HG03025 (cell line): ENCODE data around the gene TMEM248.
A peak's percentile ranks its signal among the peaks of the same experiment; 100 is the strongest.
"Not testable (repeated sequence)": the region's sequence is repeated elsewhere in the genome, so short reads cannot be mapped to it uniquely, and the experiment has no call there.

Experiments used
- ATAC-seq: cut with Tn5 transposase; IDR thresholded peaks from one replicate; pipeline ENCODE4 v1.9.1; 2021; ENCODE audit warnings: mild to moderate bottlenecking, moderate library complexity; ENCODE audit not compliant: unreplicated experiment, low FRiP score

TMEM248 gene, protein sequence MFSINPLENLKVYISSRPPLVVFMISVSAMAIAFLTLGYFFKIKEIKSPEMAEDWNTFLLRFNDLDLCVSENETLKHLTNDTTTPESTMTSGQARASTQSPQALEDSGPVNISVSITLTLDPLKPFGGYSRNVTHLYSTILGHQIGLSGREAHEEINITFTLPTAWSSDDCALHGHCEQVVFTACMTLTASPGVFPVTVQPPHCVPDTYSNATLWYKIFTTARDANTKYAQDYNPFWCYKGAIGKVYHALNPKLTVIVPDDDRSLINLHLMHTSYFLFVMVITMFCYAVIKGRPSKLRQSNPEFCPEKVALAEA

DNA sequence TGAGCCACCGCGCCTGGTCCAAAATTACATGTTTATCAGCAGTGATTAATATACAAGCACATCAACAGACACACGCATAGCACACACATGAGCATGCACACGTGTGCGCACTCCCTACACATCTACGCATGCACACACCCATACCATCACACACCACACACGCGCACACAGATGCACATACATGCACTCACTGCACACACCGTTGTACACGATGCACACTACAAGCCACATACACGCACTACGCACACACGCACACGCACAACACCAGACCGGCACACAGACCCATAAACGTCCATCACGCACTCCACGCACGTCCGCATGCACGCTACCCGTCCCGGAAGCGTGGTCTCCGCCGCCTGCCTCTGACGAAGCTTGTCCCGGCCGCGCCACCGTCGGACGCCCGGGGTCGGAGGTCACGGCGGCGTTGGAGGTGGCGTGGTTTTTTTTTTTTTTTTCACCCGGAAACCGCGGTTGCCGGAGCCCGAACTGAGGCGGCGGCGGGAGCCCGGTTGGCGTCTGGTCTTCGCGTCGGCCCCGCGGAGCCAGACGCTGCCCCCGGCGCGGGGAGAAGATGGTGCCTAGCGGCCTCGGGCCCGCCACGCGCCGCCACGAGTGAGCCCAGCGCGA, at the start of gene TMEM248:
TSS of gene TMEM248 (plus strand) at position 457 of the 627 bp plus-strand sequence. CDS start 20,641 bp downstream, outside the sequence.
- peak; percentile 80 for ATAC-seq

DNA sequence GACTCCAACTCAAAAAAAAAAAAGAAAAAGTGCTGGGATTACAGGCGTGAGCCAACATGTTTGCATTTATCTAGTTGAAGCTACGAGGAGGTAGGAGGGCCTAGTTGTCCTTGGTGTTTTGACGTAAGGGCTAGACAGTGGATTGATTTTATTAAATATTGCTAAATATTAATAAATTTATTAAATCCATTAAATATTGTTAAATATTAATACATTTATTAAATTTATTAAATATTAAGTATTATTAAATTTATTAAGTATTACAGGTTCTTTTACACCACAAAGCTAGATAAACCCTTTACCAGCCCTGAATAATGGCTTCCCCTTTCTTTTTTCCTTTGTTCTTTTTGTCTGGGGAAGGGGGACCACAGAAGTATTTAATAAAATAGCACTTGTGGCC, 47.5 kb upstream of the TMEM248 start:
- no peak for ATAC-seq

DNA sequence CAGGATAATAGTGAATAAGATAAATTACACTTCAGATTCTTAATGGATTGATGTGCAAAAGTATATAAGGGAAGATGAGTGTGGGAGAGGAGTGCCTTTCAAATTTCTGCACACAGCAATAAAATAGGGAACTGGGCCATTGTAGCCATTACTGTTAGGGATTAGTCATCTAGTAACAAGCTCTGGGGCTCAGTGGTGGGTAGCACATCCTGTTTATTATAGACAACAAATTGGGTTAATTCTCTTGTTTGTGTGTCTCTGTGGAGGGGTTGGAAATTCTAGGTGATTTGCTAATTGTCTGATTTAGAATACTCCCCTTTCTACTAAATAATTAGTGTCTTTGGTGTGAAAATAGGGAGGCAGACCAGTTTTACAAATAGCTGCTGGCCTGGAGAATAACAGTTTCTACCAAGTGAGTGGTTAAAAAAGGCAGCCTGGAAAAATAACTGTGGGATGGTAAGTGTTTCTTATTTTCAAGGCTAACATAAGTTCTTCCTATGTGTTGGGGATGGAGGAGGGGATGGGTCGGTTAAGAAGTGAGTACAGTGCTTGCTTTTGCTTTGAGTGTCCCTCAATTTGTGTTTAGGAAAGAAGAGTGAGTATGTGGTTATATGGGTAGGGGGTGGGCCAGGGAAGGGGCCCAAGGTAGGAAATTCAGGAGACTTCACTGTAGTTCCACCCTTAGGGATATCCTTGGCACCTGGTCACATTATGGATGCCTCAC, 43.3 kb upstream of the TMEM248 start:
- ATAC-seq, result peak; percentile 69

DNA sequence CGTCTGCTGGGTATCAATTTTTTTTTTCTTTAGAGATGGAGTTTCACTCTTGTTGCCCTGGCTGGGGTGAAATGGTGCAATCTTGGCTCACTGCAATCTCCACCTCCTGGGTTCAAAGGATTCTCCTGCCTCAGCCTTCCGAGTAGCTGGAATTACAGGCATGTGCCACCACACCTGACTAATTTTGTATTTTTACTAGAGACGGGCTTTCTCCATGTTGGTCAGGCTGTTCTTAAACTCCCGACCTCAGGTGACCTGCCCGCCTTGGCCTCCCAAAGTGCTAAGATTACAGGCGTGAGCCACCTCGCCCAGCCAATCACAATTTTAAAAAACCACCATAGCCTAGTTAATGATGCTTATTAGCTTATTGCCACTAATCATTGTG, 42.7 kb upstream of the TMEM248 start:
- ATAC-seq, result not testable (repeated sequence)

DNA sequence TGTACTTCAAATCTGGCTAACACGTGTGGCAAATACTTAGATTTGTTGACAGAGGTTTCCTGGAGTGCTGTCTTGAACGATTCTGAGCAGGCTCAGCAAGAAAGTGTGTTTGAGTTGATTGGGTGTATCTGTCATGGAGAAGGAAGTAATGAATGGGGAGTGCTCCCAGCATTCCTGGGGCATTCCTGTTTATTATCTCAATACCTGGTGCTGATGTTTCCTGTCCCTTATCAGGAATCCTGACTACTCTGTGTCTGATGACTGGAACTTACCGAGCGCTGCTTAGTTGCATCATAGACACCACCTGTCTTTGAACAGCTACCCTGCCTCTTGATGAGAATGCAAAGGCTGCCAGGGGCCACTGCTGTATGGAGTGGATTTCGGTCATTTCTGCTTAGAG, 41.0 kb upstream of the TMEM248 start:
- no peak for ATAC-seq

DNA sequence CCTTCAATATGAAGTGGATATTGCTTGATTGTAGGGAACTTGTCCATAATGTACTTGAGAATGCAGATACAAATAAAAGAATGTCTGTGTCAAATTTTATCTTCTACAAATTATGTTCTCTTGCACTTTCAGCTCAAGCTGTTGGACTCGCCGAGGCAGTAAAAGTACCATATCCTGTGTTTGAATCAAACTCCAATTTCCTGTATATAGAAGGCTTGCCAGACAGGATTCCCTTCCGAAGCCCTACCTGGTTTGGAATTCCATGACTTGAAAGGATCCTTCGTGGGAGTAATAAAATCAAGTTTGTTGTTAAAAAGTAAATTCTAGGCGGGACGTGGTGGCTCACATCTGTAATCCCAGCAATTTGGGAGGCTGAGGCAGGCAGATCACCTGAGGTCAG, 40.4 kb upstream of the TMEM248 start:
- ATAC-seq, result not testable (repeated sequence)

DNA sequence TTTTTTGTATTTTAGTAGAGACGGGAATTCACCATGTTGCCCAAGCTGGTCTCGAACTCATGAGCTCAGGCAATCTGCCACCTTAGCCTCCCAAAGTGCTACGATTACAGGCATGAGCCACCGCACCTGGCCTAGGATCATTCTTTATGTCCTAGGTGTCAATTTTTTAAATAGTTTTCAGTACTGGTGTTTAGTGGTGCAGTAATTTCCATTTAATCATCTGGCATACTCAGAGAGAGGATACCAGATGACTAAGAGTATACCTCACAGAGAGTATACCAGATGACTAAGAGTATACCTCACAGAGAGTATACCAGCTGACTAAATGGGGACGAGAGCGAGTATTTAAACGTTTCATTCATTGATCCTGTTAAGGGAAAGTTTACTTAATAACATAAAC, 37.3 kb upstream of the TMEM248 start:
- ATAC-seq, result no peak

DNA sequence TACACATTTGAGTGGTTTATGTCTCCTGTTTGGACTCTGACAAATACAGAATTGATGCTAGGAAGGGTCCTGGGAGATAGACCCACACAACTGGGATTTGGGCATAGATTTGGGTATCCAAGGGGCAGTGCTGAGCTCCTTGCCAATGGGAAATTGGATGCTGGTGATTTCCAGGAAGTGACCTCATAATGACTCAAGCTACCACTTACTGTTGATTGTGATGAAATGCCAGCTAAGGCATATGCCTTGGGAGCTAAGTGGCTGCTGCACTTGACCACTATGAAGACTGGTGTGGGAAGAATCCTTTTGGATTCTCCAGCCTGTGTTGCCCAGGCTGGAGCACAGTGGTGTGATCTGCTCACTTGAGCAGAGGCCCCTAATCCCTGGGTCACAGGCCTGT, 36.5 kb upstream of the TMEM248 start:
- ATAC-seq, result not testable (repeated sequence)

DNA sequence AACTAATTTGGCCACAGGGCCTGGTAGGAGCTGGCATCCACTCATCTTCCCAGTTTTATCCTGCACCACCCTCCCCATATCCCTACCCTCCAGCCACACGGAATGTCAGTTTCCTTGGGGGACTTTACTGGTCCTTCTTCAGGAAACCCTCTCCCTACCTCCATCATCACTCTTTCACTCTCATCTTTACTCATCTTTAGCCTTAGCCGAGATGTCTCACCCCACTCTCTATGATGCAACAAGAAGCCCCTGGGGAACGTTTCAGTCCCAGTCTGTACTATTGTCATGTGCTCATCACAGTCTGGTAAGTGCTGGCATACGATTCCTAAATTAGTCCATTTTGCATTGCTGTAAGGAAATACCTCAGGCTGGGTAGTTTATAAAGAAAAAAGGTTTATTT, 34.9 kb upstream of the TMEM248 start:
- no peak for ATAC-seq

DNA sequence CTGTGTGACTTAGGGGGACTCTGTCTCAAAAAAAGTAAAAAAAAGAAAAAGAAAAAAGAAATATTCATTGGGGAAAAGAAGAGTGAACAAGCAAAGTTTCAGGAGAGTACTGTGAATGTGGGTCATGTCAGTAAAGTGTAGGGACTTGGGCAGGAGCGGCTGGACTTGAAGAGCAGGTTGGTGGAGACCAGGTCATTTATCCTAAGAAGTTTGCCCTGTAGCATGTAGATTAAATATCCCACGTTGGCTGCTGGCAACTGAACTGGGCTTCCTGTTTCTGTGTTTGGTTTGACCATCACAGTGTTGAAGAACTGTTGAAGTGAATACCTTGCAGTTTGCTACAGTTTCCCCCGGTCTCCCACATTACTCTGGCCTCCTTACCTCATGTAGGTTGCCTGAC, 32.8 kb upstream of the TMEM248 start:
- ATAC-seq, result not testable (repeated sequence)

DNA sequence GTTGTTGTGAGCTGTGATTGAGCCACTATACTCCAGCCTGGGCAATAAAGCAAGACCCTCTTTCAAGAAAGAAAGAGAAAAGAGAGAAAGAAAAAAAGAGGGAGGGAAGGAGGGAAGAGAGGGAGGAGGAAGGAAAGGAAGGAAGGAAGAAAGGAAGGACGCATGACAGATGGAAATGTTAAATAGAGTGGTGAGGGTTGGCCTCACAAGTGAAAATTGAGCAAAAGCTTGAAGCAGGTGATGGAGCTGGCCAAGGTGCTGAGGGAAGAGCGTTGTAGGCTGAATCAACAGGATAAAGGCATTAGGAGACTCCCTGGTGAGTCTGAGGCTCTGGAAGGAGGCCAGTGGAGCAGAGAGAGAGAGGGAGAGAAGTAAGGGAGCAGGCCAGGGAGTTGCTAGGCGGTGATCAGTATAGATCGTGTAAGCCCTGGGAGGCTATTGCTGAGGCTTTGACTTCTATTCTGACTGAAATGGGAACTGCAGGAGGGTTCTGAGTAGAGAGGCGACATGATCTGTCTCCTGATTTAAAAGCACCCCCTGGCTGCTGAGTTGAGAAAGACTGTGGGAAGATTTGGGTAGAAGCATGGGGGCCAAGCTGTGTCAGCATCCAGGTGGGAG, 26.5 kb upstream of the TMEM248 start:
- ATAC-seq, result no peak

DNA sequence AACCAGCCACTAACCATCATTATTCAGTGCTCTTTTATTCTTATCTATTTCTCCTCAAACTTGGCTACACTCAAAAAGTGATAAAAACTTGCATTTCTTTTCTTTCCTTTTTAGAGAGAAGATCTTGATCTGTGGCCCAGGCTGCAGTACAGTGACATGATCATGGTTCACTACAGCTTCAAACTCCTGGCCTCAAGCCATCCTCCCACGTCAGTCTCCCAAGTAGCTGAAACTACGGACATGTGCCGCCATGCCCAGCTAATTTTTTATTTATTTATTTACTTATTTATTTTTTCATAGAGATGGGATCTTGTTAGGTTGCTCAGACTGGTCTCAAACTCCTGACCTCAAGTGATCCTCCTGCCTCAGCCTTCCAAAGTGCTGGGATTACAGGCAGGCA, 24.6 kb upstream of the TMEM248 start:
- ATAC-seq, result no peak

DNA sequence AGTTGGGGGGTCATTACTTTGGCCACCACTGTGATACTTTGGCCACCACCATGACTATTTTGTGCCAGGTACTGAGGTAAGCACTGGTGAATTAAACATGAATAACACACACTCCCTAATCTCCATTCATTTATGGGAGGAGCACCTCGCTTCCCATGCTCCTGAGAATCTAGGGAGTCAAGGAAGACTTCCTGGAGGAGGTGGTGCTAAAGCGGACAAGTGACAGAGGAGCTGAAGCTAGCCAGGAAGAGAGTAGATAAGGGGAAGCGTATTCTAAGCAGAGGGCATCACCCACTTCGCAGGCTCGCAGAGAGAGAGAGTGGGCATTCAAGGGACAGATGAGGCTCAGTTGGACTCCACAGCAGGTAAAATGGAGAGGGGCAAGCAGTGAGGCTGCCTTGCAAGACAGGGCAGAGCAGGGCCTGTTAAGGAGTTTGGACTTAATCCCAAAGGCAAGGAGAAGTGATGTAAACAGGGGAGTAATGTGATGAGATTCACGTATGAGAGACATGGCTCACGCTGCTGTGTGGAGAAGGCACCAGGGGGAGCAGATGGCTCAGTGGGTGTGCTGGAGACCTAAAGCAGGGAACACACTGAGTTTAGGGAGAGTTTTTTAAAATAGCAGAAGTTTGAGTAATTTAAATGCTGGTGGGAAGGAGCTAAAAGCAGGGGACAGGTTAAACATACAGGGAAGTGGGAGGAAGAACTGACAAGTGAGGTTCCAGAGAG, 21.3 kb upstream of the TMEM248 start:
- no peak for ATAC-seq

DNA sequence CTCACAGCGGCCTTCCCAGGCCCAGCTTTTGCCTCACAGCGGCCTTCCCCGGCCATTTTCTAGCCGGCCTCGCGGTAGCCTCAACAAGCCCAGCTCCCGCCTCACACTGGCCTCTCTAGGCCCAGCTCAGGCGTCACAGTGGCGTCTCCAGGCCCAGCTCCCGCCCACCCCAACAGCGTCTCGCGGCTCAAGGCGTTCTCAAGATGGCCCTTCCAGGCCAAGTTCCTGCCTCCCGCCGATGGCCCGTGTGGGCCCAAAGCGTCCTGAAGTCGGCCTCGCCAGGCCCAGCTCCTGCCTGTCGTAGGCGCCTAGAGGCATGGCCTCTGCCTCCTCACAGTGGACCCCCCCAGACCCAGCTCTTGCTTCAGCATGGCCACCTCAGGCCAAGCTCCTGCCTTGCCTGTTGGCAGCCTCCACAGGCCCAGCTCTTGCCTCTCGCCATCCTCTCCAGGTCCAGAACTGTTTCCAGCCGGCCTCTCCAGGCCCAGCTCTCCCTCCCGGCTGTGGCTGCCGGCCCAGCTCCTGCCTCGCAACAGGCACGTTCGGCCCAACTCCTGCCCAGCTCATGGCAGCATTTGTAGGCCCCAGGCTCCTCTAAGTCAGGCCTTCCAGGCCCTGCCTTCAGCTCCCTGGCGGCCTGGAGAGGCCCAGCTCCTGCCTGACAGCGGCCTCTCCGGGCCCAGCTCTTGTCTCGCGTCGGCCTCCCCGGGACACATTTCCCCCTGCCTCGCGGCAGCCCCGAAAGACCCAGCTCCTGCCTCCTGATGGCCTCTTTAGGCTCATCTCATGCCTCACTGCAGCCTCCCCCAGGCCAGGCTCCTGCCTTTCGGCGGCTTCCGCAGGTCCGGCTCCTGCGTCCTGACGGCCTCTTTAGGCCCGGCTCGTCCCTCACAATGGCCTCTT, 18.8 kb upstream of the TMEM248 start:
- no peak for ATAC-seq

DNA sequence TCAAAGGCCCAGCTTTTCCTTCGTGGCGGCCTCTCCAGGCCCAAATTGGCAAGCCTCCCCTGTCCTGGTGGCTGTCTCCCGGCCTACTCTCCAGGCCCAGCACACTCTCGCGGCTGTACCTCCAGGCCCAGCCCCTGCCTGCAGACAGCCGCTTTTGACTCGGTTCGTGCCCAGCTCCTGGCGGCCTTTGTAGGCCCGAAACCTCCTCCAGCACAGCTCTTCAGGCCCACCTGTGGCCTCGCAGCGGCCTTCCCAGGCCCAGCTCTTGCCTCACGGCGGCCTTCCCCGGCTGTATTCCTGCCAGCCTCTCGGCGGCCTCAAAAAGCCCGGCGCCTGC, 18.2 kb upstream of the TMEM248 start:
- no peak for ATAC-seq

DNA sequence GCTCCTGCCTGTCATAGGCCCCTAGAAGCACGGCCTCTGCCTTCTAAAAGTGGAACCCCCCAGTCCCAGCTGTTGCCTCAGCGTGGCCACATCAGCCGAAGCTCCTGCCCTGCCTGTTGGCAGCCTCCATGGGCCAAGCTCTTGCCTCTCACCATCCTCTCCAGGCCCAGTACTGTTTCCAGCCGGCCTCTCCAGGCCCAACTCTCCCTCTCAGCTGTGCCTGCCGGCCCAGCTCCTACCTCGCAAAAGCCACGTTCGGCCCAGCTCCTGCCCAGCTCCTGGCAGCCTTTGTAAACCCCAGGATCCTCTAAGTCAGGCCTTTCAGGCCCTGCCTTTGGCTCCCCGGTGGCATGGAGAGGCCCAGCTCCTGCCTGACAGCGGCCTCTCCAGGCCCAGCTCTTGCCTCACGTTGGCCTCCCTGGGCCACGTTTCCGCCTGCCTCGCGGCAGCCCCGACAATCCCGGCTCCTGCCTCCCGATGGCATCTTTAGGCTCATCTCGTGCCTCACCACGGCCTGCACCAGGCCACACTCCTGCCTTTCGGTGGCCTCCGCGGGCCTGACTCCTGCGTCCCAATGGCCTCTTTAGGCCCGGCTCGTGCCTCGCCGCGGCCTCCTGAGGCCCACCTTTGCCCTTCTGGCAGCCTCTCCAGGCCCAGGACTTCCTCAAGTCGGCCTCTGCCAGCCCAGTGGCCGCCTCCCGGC, 17.5 kb upstream of the TMEM248 start:
- no peak for ATAC-seq

DNA sequence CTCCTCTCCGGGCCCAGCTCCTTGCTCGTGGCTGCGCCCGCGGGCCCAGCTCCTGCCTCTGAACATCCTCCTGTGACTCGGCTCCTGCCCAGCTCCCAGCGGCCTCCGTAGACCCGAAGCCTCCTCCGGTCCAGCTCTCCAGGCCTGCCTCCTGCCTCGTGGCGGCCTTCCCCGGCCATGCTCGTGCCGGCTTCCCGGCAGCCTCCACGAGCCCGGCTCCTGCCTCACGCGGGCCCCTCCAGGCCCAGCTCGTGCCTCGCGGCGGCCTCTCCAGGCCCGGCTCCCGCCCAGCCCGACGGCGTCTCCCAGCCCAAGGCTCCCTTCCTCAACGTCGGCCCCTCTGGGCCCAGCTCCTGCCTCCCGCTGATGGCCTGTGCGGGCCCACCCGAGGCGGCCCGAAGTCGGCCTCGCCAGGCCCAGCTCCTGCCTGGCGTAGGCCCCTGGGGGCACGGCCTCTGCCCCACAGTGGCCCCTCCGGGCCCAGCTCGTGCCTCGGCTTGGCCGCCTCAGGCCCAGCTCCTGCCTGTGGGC, 16.9 kb upstream of the TMEM248 start:
- ATAC-seq, result no peak

DNA sequence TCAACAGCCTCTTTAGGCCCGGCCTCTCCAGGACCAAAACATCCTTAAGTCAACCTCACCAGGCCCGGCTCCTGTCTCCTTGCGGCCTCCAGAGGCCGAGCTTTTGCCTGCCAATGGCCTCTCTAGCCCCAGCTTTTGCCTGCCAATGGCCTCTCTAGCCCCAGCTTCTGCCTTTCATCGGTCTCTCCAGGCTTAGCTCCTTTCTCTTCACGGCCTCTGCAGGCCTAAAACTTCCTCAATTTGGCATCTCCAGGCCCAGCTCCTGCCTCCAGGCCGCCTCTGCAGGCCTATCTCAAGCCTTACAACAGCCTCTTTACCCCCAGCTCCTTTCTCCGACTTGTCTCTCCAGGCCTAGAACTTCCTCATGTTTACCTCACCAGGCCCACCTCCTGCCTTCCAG, 15.7 kb upstream of the TMEM248 start:
- ATAC-seq, result no peak

DNA sequence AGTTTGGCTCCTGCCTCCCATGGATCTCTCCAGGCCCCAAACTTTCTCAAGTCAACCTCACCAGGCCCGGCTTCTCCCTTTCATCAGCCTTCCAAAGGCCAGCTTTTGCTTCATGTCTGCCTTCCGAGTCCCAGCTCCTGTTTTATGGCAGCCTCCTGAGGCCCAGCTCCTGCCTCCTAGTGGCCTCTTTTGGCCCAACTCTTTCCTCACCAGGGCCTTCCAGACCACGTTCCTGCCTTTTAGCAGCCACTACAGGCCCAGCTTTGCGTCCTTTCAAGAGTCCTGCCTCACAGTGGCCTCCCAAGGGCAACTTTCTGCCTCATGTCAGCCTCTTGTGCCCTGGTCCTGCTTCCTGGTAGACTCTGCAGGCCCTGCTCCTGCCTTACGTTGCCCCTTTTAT, 15.3 kb upstream of the TMEM248 start:
- ATAC-seq, result no peak
